ENCODE data around the gene TNNT2.
A peak's percentile ranks its signal among the peaks of the same experiment; 100 is the strongest.

The TNNT2 gene

DNA sequence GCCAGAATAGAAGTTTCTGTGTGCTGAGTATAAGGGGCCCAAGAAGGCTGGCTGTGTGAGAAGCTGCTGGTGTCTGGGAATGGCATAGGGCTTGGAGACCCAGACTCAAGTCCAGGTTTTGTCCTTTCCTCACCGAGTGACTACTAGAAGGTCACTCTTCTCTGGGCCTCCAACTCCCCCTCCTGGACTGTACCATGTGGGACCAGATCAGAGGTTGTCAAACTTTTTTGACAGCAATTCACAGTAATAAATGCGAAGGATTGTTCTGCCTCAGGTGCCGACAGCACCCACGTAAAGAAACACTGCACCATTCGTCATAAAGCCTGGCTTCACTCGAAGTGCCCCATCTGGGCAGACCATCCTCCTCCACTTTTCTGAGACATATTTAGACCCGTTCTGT lies 65.2 kb downstream of the TNNT2 start:
- TF ChIP-seq RAD21 (IDR thresholded peaks at IDR 0.05; ENCODE audit: low read depth): peak; percentile 30
- TF ChIP-seq, protein P1, sequence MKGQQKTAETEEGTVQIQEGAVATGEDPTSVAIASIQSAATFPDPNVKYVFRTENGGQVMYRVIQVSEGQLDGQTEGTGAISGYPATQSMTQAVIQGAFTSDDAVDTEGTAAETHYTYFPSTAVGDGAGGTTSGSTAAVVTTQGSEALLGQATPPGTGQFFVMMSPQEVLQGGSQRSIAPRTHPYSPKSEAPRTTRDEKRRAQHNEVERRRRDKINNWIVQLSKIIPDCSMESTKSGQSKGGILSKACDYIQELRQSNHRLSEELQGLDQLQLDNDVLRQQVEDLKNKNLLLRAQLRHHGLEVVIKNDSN (IDR thresholded peaks at IDR 0.05): no peak

DNA sequence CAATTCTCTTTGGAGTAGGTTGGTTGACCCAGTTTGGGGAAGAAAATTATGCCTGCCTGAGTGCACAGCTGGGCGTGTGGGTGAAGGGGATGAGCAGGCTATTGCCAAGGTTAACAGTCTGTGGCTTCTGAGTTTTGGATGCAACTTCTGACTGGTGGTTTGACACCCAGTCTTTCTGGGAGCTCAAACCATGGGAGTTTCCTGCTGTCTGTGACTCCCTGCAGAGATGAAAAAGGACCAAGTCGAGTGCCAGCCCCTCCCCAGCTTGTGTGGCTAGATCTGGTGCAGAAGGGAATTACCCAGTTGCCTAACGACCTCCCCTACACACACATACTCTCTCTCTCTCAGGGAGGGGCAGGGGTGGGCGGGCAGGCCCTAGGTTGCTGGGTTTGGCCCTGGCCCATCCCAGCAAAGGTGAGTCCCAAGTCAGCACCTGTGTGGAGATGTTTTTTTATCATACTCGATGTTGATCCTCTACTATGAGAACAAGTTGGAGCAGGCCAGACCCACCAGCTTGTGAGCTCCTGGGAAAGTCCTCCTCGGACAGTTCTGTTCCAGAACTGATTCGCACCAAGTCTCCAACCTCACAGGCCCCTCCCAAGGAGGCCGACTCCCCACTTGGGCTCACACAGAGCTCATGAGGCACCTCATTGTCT lies 66.0 kb downstream of the TNNT2 start:
- TF ChIP-seq, protein P2, sequence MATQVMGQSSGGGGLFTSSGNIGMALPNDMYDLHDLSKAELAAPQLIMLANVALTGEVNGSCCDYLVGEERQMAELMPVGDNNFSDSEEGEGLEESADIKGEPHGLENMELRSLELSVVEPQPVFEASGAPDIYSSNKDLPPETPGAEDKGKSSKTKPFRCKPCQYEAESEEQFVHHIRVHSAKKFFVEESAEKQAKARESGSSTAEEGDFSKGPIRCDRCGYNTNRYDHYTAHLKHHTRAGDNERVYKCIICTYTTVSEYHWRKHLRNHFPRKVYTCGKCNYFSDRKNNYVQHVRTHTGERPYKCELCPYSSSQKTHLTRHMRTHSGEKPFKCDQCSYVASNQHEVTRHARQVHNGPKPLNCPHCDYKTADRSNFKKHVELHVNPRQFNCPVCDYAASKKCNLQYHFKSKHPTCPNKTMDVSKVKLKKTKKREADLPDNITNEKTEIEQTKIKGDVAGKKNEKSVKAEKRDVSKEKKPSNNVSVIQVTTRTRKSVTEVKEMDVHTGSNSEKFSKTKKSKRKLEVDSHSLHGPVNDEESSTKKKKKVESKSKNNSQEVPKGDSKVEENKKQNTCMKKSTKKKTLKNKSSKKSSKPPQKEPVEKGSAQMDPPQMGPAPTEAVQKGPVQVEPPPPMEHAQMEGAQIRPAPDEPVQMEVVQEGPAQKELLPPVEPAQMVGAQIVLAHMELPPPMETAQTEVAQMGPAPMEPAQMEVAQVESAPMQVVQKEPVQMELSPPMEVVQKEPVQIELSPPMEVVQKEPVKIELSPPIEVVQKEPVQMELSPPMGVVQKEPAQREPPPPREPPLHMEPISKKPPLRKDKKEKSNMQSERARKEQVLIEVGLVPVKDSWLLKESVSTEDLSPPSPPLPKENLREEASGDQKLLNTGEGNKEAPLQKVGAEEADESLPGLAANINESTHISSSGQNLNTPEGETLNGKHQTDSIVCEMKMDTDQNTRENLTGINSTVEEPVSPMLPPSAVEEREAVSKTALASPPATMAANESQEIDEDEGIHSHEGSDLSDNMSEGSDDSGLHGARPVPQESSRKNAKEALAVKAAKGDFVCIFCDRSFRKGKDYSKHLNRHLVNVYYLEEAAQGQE (IDR thresholded peaks at IDR 0.05; ENCODE audit: low read depth): no peak
- TF ChIP-seq TEAD4 (IDR thresholded peaks at IDR 0.05) (peak; percentile 52), EGR1 (IDR thresholded peaks at IDR 0.05) (no peak), ZBTB7A (IDR thresholded peaks at IDR 0.05; ENCODE audit: low read depth) (no peak), TCF12 (IDR thresholded peaks at IDR 0.05; ENCODE audit: low read depth) (no peak; the same call in 1 of the 2 replicates), EP300 (IDR thresholded peaks at IDR 0.05; ENCODE audit: borderline replicate concordance) (peak; percentile 75), CREB1 (IDR thresholded peaks at IDR 0.05; ENCODE audit: low read depth) (no peak), RAD21 (IDR thresholded peaks at IDR 0.05; ENCODE audit: low read depth) (no peak), FOXM1 (IDR thresholded peaks at IDR 0.05; ENCODE audit: borderline replicate concordance, low read depth) (no peak), TAF1 (IDR thresholded peaks at IDR 0.05; ENCODE audit: low read depth) (no peak), CEBPB (IDR thresholded peaks at IDR 0.05) (no peak), YY1 (IDR thresholded peaks at IDR 0.05; ENCODE audit: low read depth) (no peak; the same call in 1 of the 2 replicates), NFIC (IDR thresholded peaks at IDR 0.05) (no peak)
- TF ChIP-seq, protein P3, sequence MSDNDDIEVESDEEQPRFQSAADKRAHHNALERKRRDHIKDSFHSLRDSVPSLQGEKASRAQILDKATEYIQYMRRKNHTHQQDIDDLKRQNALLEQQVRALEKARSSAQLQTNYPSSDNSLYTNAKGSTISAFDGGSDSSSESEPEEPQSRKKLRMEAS (IDR thresholded peaks at IDR 0.05): no peak
- TF ChIP-seq, protein P1 (IDR thresholded peaks at IDR 0.05): no peak

DNA sequence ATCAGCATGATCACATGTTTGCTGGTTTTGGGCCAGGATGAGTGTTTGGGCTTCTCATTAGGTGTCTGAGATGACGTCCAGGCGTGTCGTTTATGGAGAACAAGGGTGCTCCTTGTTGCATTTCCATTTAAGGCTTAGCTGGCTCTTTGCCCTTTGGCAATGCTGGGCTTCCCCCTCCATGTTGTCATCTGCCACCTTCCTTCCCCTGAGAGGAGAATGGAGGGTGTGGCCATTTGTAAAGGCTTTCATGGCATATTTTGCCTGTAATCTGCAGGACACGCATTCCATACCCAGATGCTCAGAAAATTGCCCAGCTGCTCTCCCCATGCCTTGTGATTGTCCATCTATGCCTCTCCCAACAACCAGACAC lies 66.5 kb downstream of the TNNT2 start:
- no peak for TF ChIP-seq CREB1 (IDR thresholded peaks at IDR 0.05; ENCODE audit: low read depth)
- TF ChIP-seq TCF12 (IDR thresholded peaks at IDR 0.05; ENCODE audit: low read depth): peak; percentile 94
- 0 out of 2 replicates have a peak, but pooled peaks have one; percentile 2 for TF ChIP-seq EGR1 (IDR thresholded peaks at IDR 0.05)
- TF ChIP-seq, protein P1 (IDR thresholded peaks at IDR 0.05): no peak
- peak; percentile 81 for TF ChIP-seq FOXM1 (IDR thresholded peaks at IDR 0.05; ENCODE audit: borderline replicate concordance, low read depth)
- no peak for TF ChIP-seq TAF1 (IDR thresholded peaks at IDR 0.05; ENCODE audit: low read depth)
- TF ChIP-seq CEBPB (IDR thresholded peaks at IDR 0.05): peak; percentile 34; the same call in 1 of the 2 replicates
- TF ChIP-seq TEAD4 (IDR thresholded peaks at IDR 0.05): peak; percentile 90
- TF ChIP-seq, protein P3 (IDR thresholded peaks at IDR 0.05): peak; percentile 29; the same call in 1 of the 2 replicates
- TF ChIP-seq, protein P2 (IDR thresholded peaks at IDR 0.05; ENCODE audit: low read depth): no peak
- peak; percentile 93 for TF ChIP-seq NFIC (IDR thresholded peaks at IDR 0.05)
- TF ChIP-seq ZBTB7A (IDR thresholded peaks at IDR 0.05; ENCODE audit: low read depth): 0 out of 2 replicates have a peak, but pooled peaks have one; percentile 31
- peak; percentile 88; the same call in 1 of the 2 replicates for TF ChIP-seq EP300 (IDR thresholded peaks at IDR 0.05; ENCODE audit: borderline replicate concordance)
- TF ChIP-seq YY1 (IDR thresholded peaks at IDR 0.05; ENCODE audit: low read depth): peak; percentile 50
- TF ChIP-seq RAD21 (IDR thresholded peaks at IDR 0.05; ENCODE audit: low read depth): no peak

DNA sequence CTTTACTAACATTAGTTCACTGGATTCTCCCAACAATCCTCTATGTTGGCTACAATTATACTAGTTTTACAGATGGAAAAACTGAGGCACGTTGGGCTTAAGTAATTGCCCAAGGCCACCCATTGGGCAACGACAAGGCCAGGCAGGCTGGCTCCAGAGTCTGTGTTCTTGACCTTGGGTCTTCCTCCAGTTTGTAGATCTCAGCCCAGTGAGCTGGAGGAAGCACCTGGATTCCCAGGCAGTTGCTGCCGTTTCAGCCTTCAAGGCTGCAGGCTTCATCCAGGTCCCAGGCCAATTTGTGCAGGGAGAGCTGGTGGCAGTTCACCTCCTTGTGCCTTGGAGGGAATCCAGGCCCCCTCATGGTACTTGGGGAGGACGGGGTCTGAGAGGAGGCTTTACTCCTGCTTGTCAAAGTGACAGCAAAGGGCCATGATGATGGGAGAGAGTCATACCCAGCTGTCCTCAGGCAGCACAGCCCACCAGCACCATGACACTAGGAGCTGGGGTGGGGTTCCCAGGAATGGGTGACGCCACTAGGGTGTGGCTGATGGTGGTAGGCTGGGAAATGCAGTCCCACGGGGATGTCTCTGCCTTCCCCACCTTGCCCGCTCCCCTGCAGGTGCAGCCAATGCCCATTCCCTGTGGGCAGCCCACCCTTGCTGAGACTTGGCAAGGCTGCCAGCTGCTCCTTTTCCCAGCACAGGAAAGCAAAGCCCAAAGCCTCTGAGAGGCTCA lies 67.1 kb downstream of the TNNT2 start:
- TF ChIP-seq, protein P1 (IDR thresholded peaks at IDR 0.05): no peak
- 0 out of 2 replicates have a peak, but pooled peaks have one; percentile 13 for TF ChIP-seq ZBTB7A (IDR thresholded peaks at IDR 0.05; ENCODE audit: low read depth)

DNA sequence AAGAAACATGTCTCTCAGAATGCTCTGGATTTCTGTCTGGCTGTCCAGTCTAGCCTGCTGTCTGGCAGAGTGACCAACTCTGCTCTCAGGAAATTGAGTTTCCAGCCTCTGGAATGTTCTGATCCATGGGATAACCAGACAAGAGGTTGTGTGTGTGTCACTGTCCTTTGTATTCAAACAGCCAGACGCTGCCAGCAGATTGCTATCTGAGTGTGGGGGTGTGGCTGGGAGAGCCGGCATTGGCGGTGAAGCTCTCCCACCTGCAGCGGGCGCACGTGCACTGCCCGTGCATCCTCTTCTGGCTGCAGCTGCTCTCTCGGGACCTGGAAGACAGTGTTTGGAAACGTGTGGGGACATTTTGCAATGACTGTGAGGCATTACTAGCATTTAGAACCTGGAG lies 68.1 kb downstream of the TNNT2 start:
- TF ChIP-seq YY1 (IDR thresholded peaks at IDR 0.05; ENCODE audit: low read depth) (peak; percentile 59; the same call in 1 of the 2 replicates), FOXM1 (IDR thresholded peaks at IDR 0.05; ENCODE audit: borderline replicate concordance, low read depth) (peak; percentile 41; the same call in 1 of the 2 replicates), EP300 (IDR thresholded peaks at IDR 0.05; ENCODE audit: borderline replicate concordance) (peak; percentile 91), CREB1 (IDR thresholded peaks at IDR 0.05; ENCODE audit: low read depth) (no peak), NFIC (IDR thresholded peaks at IDR 0.05) (peak; percentile 89), TCF12 (IDR thresholded peaks at IDR 0.05; ENCODE audit: low read depth) (peak; percentile 91), ZBTB7A (IDR thresholded peaks at IDR 0.05; ENCODE audit: low read depth) (no peak), EGR1 (IDR thresholded peaks at IDR 0.05) (peak; percentile 56; the same call in 1 of the 2 replicates), TEAD4 (IDR thresholded peaks at IDR 0.05) (peak; percentile 57; the same call in 1 of the 2 replicates), CEBPB (IDR thresholded peaks at IDR 0.05) (peak; percentile 25; the same call in 1 of the 2 replicates), TAF1 (IDR thresholded peaks at IDR 0.05; ENCODE audit: low read depth) (no peak), RAD21 (IDR thresholded peaks at IDR 0.05; ENCODE audit: low read depth) (peak; percentile 69)
- TF ChIP-seq, protein P3 (IDR thresholded peaks at IDR 0.05): peak; percentile 97
- TF ChIP-seq, protein P2 (IDR thresholded peaks at IDR 0.05; ENCODE audit: low read depth): no peak
- TF ChIP-seq, protein P1 (IDR thresholded peaks at IDR 0.05): no peak; the same call in 1 of the 2 replicates
